Spleen (tissue), 11 donors: ENCODE measurements around the gene USP10. TPM values are rescaled to one million over a fixed set of nuclear protein-coding genes. Genes with fewer than 3 reads are reported as not detected.

Experiments
- DNase-seq: peaks from one replicate; pipeline ENCODE4 v3.0.0-alpha.2; 2020
- H3K27ac ChIP-seq, 8 donors: fragments of 200-600 bp; sonication (generic) in 7 of 8; 1 replicate in 4 of 8; 2 replicates in 4 of 8; pipeline versions ENCODE4 v1.5.0 to v1.8.0; 2016 to 2021; ENCODE audit warnings: inconsistent platforms in 4 of 8, mild to moderate bottlenecking in 4 of 8, moderate library complexity in 1 of 8
- H3K27me3 ChIP-seq, 7 donors: fragments of 200-600 bp; sonication (generic) in 6 of 7; replicated peaks in 1 of 7; 1 replicate in 4 of 7; 2 replicates in 3 of 7; pipeline versions ENCODE4 v1.5.0 to v1.8.0; 2016 to 2021; ENCODE audit warnings: inconsistent platforms in 3 of 7, mild to moderate bottlenecking in 1 of 7
- H3K36me3 ChIP-seq, 6 donors: fragments of 200-600 bp; sonication (generic) in 5 of 6; 1 replicate in 4 of 6; 2 replicates in 2 of 6; pipeline versions ENCODE4 v1.5.0 to v1.8.0; 2016 to 2021; ENCODE audit warnings: inconsistent platforms in 2 of 6
- H3K4me1 ChIP-seq, 6 donors: fragments of 200-600 bp; sonication (generic) in 5 of 6; 1 replicate in 3 of 6; 2 replicates in 3 of 6; pipeline versions ENCODE4 v1.5.0 to v1.8.0; 2016 to 2021; ENCODE audit warnings: inconsistent platforms in 3 of 6
- H3K4me3 ChIP-seq, 8 donors: fragments of 200-600 bp; sonication (generic) in 7 of 8; 1 replicate in 4 of 8; 2 replicates in 4 of 8; pipeline versions ENCODE4 v1.5.0 to v1.8.0; 2016 to 2021; ENCODE audit warnings: inconsistent platforms in 4 of 8, mild to moderate bottlenecking in 4 of 8, moderate library complexity in 2 of 8
- H3K9me3 ChIP-seq, 8 donors: fragments of 200-600 bp; sonication (generic) in 7 of 8; 1 replicate in 4 of 8; 2 replicates in 4 of 8; pipeline versions ENCODE4 v1.5.0 to v1.8.0; 2016 to 2021; ENCODE audit warnings: inconsistent platforms in 4 of 8
- CTCF ChIP-seq, 11 experiments: fragments of 200-600 bp in 7 of 11; fragments of 450-650 bp in 4 of 11; sonication (generic) in 4 of 11; IDR thresholded peaks in 8 of 11; conservative IDR thresholded peaks in 3 of 11; 1 replicate in 7 of 11; 2 replicates in 4 of 11; pipeline versions ENCODE4 v1.4.0 to v1.8.0; 2016 to 2021; ENCODE audit warnings: antibody characterized with exemption in 11 of 11, inconsistent platforms in 4 of 11, mild to moderate bottlenecking in 1 of 11
- POLR2A ChIP-seq, 3 donors: fragments of 450-650 bp; IDR thresholded peaks; one replicate each; pipeline ENCODE4 v1.5.1; 2017; ENCODE audit warnings: antibody characterized with exemption in 3 of 3, mild to moderate bottlenecking in 1 of 3
- POLR2AphosphoS5 ChIP-seq, 3 donors: sonication (generic); formaldehyde crosslinking; IDR thresholded peaks; one replicate each; pipeline ENCODE4 v1.5.1; 2017; ENCODE audit warnings: antibody characterized with exemption in 3 of 3
- WGBS, 5 donors: extraction: QIAGEN DNeasy Blood & Tissue Kit in 3 of 5; methylation state at CpG; one replicate each; pipeline versions ENCODE4 v1.1.5 to v1.1.7; 2013 to 2018; 5-methylcytosine and 5-hydroxymethylcytosine counted together
- intact Hi-C: fragments of 100-400 bp; cut with DNase I; formaldehyde crosslinking; loops from one replicate; pipeline ENCODE4 v1.15.0; 2023; ENCODE audit warnings: low total_unique reads
- polyA plus RNA-seq, 3 donors: library from polyadenylated mRNA; stranded (reverse); fragments of 200-250 nt; gene quantifications; one replicate each; pipeline ENCODE4 v1.2.1, GENCODE V29; 2013
- total RNA-seq, 7 donors: library from RNA; depleted of rRNA in 3 of 7; stranded (reverse); fragments of >200 nt in 3 of 7; fragmentation: NEBNext Ultra II Directional in 4 of 7; extraction: Animal tissue kit (Norgen Biotek cat#: 25700) in 4 of 7; gene quantifications; one replicate each; pipeline versions ENCODE4 v1.1.0 to v1.2.1, GENCODE V29; 2016 to 2021
- donor health status: healthy with polysubstance abuse.
- donor health status: DM: no; HTN: no; CAD: no; lungs with moderate emphysema.
- donor health status: DM: no; HTN: no; CAD: no.
- donor health status: Bipolar disorder and iron deficiency.
- donor health status: healthy.
- donor health status: DM: no; HTN: no; CAD: no.
- donor health status: DM: yes; HTN: yes; CAD: no.

USP10 gene
- total and polyA plus RNA-seq, 10 donors: 28.1 to 105 (median 79.5) TPM

GRCh38 chr16:84768061-84768807 lies 68.4 kb downstream of the USP10 start:
- Histone ChIP-seq H3K4me1 (peaks cover 0 to 17% (median 2%) of the 10 kb centered on the region in 6 donors), H3K9me3 (no peaks in the 10 kb centered on the region), H3K4me3 (no peak overlapping the region), H3K36me3 (peaks cover 0 to 99% (median 84%) of the 10 kb centered on the region in 6 donors), H3K27ac (no peak overlapping the region), H3K27me3 (no peaks in the 10 kb centered on the region)
- DNase-seq: no peak
- intact Hi-C loops: no loop called here
- TF ChIP-seq CTCF (IDR thresholded peaks at IDR 0.05 in 8 of 11, conservative IDR thresholded peaks at IDR 0.05 in 3 of 11): no peak
- TF ChIP-seq POLR2AphosphoS5 (IDR thresholded peaks at IDR 0.05): no peak
- TF ChIP-seq POLR2A (IDR thresholded peaks at IDR 0.05): no peak
- WGBS, 5 donors: 81 to 88% (median 87%) methylated on average over 4 of the region's 4 CpGs

GRCh38 chr16:84768808-84769197 lies 69.0 kb downstream of the USP10 start:
- Histone ChIP-seq H3K27me3 (no peaks in the 10 kb centered on the region), H3K9me3 (no peaks in the 10 kb centered on the region), H3K4me1 (peaks cover 0 to 17% (median 2%) of the 10 kb centered on the region in 6 donors), H3K36me3 (peaks cover 4 to 99% (median 85%) of the 10 kb centered on the region in 6 donors), H3K4me3 (no peak overlapping the region), H3K27ac (no peak overlapping the region)
- intact Hi-C loops: no loop called here
- 97 to 99% (median 98%) methylated on average over 4 of the region's 4 CpGs for WGBS, 5 donors
- no peak for TF ChIP-seq CTCF (IDR thresholded peaks at IDR 0.05 in 8 of 11, conservative IDR thresholded peaks at IDR 0.05 in 3 of 11)
- TF ChIP-seq POLR2AphosphoS5 (IDR thresholded peaks at IDR 0.05): no peak
- TF ChIP-seq POLR2A (IDR thresholded peaks at IDR 0.05): no peak
- no peak for DNase-seq

DNA sequence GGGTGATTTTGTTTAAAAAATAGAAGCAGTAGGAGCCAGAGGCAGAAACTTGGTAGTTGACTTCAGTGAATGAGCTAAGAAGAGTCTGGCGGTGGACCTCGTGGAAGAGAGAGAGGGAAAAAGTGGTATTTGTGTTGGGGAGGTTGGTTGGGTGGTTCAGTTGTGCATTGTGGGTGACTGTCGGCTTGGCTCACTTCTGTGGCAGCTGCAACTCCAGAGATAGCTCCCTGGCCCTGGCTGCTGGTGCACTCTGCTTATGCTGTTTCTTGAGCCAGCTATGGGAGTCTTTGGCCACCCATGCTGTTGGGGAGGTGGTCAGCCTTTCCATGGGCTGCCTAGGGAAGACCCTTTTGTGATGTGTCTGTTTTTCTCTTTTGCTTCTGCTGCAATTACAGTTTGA lies 69.6 kb downstream of the USP10 start:
- Histone ChIP-seq H3K36me3 (peaks cover 4 to 99% (median 85%) of the 10 kb centered on the region in 6 donors), H3K4me1 (peaks cover 0 to 15% (median 2%) of the 10 kb centered on the region in 6 donors), H3K4me3 (no peak overlapping the region), H3K27ac (no peak overlapping the region), H3K27me3 (no peaks in the 10 kb centered on the region), H3K9me3 (no peaks in the 10 kb centered on the region)
- intact Hi-C loops: no loop called here
- WGBS, 5 donors: 91 to 98% (median 97%) methylated on average over 3 of the region's 3 CpGs
- DNase-seq: no peak
- TF ChIP-seq POLR2AphosphoS5 (IDR thresholded peaks at IDR 0.05): no peak
- TF ChIP-seq POLR2A (IDR thresholded peaks at IDR 0.05): no peak
- no peak for TF ChIP-seq CTCF (IDR thresholded peaks at IDR 0.05 in 8 of 11, conservative IDR thresholded peaks at IDR 0.05 in 3 of 11)

- 89 to 97% (median 94%) methylated on average over 10 of the region's 10 CpGs for WGBS, 5 donors
- Histone ChIP-seq H3K4me3 (no peak overlapping the region), H3K27ac (peak overlapping the region in 1 of 8 donors; percentile 89), H3K4me1 (peaks cover 0 to 11% (median 0%) of the 10 kb centered on the region in 6 donors), H3K9me3 (no peaks in the 10 kb centered on the region), H3K27me3 (no peaks in the 10 kb centered on the region), H3K36me3 (peaks cover 4 to 100% (median 87%) of the 10 kb centered on the region in 6 donors)
- DNase-seq: no peak
- TF ChIP-seq POLR2AphosphoS5 (IDR thresholded peaks at IDR 0.05): no peak
- intact Hi-C loops: no loop called here
Measured at GRCh38 chr16:84773312-84773711, 73.5 kb downstream of the USP10 start.
